Muscle of back (tissue), 11 donors: ENCODE data around the gene C3orf85. TPM values are rescaled to one million over a fixed set of nuclear protein-coding genes. Genes with fewer than 3 reads are reported as not detected.

Source experiments
- DNase-seq, 3 donors: peaks; one replicate each; pipeline versions ENCODE4 v3.0.0 to v3.0.0-alpha.2; 2013
- polyA plus RNA-seq, 10 donors: library from polyadenylated mRNA; unstranded; fragments of 120-200 nt; gene quantifications; one replicate each; pipeline ENCODE4 v1.2.1, GENCODE V29; 2013; ENCODE audit not compliant: insufficient read length in 10 of 10

The C3orf85 gene
- polyA plus RNA-seq, 10 donors: not detected

GRCh38 chr3:109149078-109149477 is 12.6 kb downstream of the C3orf85 start:
- no peak for DNase-seq

DNA sequence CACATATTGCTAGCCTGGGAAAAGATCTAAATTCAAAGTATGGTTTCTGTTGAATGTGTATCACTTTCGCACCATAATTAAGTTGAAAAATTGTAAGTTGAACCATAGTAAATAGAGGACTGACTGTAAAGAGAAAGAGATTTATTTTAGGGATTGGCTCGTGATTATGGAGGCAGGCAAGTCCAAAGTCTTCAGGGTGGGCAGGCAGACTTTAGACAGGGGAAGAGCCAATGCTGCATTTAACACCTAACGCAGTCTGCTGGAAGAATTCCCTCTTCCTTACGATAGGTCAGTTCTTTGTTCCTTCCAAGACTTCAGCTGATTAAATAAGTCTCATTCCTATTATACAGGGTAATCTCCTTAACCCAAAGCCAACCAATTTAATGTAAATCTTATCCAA is 15.8 kb downstream of the C3orf85 start:
- no peak for DNase-seq

GRCh38 chr3:109154979-109155378 is 18.5 kb downstream of the C3orf85 start:
- no peak for DNase-seq

GRCh38 chr3:109155828-109156227 is 19.3 kb downstream of the C3orf85 start:
- DNase-seq: no peak

GRCh38 chr3:109161487-109162123 is 25.1 kb downstream of the C3orf85 start:
- no peak for DNase-seq

DNA sequence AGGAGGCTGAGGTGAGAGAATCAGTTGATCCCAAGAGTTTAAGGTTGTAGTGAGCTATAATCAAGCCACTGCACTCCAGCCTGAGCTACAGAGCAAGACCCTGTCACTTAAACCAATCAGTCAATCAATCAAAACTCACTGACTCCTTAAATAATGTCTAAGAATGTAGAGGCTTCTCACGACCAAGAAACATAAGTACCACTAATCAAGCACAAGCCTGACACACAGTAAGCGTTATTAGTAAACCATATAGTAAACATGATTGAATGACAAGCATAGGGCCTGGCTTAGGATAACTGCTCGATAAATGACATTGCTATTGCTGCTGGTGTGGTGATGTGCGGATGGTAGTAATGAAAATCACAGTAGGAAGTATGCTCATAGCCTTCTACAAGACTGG is 29.4 kb downstream of the C3orf85 start:
- no peak for DNase-seq

DNA sequence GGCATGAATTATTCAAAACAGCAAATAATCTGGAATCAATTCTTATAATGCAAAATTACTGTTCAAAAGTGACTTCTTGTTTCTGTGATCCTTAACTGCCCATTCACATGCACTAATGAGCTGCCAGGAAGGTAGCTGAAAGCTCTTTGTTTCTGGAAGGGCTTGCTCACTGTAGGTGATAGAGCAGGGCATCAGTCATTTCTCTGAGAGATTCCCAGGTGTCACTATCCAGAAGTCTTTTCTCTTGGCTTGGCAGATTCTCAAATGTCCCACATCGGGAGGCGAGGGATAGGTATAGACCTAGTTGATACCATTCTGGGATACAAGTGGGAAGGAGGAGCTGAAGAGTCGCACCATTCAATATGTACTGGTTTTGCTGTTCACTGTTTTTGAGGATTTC is 35.0 kb downstream of the C3orf85 start:
- DNase-seq: no peak

DNA sequence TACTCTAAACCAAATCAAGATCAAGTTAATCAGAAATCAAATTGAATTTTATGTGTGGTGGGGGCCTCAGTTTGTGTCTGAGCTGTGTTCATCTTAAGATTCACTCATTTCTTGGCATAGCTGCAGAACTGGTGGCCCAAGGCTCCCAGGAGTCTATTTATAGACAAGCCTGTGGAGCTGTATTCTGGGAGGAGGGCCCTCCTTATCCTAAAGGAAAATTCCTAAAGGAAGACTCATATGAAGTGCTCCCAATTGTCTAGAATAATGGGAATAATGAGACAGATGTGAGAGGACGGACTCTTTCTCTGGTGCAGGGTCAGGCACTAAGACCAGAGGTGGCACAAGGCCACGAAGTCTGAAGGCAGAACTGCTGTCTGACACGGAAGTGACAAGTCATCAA is 38.9 kb downstream of the C3orf85 start:
- DNase-seq: no peak

GRCh38 chr3:109176726-109177125 is 40.2 kb downstream of the C3orf85 start:
- no peak for DNase-seq

GRCh38 chr3:109177908-109178307 is 41.4 kb downstream of the C3orf85 start:
- DNase-seq: no peak

- no peak for DNase-seq
Measured at GRCh38 chr3:109178708-109179107, 42.2 kb downstream of the C3orf85 start.

DNA sequence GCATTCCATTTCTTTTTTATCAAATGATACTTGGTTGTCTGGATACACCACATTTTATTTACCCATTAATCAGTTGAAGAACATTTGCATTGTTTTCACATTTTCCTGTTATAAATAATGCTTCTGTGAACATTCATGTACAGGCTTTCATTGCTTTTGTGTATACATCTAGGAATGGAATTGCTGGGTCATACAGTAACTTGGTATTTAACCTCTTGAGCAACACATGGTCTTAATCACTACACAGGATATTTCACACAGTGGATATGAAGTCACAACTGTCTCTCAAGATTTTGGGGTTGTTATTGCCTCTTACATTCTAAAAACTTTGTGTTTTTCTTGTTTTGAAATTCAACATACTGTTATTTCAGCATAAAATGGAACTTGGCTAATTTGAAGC is 48.2 kb downstream of the C3orf85 start:
- no peak for DNase-seq

GRCh38 chr3:109187390-109187789 is 50.9 kb downstream of the C3orf85 start:
- no peak for DNase-seq

DNA sequence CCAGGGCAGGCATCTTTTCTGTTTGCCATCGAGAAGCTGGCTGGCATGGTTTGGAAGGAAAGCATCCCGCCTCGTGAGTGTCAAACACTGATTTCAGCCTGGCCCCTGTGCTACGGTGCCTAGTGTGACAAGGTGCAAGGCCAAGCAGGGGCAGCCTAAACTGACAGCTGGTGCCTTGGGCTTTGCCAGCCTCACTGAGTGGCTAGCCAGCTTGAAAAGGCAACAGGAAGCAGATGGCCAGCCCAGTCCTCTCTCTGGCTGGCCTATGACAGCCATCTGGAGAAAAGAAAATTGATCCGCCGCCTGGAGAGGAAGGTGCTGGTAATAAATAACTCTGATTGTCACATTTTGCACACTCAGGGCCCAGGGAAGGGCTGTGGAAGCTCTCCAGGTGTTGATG is 52.2 kb downstream of the C3orf85 start:
- DNase-seq: no peak

- no peak for DNase-seq
Measured at GRCh38 chr3:109191421-109191820, 54.9 kb downstream of the C3orf85 start.

GRCh38 chr3:109195815-109196214 is 59.3 kb downstream of the C3orf85 start:
- DNase-seq: no peak

Other genes starting within 250 kb of the C3orf85 start
- gene GUCA1C, start 182.8 kb upstream of the C3orf85 start, polyA plus RNA-seq: not detected
- under 1 TPM in 1 of 10 donors, not detected in 9; 0.08 TPM for gene MORC1, start 18.6 kb upstream of the C3orf85 start, polyA plus RNA-seq
- gene DPPA2, start 179.8 kb downstream of the C3orf85 start, polyA plus RNA-seq: not detected
- gene DPPA4, start 200.8 kb downstream of the C3orf85 start, polyA plus RNA-seq: 1 to 10 TPM; 1.3 to 5.1 (median 2.4) TPM